GM13977 (cell line): ENCODE data around the gene CXXC4.

Experiments used
- DNase-seq: peaks from one replicate; pipeline ENCODE4 v3.0.0; 2012; ENCODE audit warnings: low spot score
- in situ Hi-C: fragments of 300-500 bp; cut with MboI; formaldehyde crosslinking; loops from one replicate; pipeline ENCODE4 v1.12.0; 2022; ENCODE audit warnings: low sequenced_read_pairs, low pct_unique_long_range_greater_than_20kb, mixed read lengths, inconsistent platforms; ENCODE audit not compliant: unreplicated experiment
- TF ChIP-seq, protein P1 (sequence below): IDR thresholded peaks from 2 replicates; pipeline ENCODE4 v1.5.1; 2012; ENCODE audit warnings: mild to moderate bottlenecking, control low read depth; ENCODE audit not compliant: insufficient read depth; ENCODE audit errors: extremely low read depth, missing control alignments

Gene CXXC4

DNA sequence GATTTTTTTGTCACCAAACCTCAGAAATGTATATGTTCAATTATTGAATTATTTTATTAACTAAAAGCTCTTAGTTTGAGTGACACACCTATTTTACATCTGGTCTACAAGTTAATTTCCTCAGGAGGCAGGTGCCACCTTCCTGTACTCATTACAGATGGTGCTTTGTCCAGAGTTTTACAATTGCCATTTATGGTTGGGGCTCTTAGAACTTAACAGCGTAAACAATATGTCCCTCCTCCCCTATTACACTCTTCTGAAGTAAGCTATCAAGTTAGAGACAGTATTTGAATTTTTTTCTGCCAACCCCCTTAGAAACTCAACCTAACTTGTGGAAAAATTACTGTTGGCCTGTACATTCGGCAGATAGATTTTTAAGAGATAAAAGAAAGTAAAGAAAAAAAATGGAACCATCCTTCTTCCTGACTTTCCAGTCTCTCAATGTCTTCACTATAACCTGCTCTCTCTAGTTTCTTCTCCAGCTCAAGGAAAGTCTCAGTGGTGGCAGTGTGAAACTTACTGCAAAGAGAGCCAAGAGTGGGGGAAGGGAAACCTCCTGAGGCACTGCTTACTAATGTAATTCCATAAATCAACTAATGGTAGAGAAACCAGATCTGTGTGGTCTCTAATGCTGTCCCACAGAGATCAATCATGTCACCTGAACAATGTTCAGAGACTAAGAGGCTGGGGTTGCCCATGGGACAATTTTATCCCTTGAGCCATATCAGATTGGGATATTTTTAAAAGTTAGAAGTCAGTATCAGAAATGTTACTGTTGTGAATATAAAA, 7.8 kb downstream of the CXXC4 start:
- TF ChIP-seq, protein P1, sequence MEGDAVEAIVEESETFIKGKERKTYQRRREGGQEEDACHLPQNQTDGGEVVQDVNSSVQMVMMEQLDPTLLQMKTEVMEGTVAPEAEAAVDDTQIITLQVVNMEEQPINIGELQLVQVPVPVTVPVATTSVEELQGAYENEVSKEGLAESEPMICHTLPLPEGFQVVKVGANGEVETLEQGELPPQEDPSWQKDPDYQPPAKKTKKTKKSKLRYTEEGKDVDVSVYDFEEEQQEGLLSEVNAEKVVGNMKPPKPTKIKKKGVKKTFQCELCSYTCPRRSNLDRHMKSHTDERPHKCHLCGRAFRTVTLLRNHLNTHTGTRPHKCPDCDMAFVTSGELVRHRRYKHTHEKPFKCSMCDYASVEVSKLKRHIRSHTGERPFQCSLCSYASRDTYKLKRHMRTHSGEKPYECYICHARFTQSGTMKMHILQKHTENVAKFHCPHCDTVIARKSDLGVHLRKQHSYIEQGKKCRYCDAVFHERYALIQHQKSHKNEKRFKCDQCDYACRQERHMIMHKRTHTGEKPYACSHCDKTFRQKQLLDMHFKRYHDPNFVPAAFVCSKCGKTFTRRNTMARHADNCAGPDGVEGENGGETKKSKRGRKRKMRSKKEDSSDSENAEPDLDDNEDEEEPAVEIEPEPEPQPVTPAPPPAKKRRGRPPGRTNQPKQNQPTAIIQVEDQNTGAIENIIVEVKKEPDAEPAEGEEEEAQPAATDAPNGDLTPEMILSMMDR: no peak
- no peak for DNase-seq
- in situ Hi-C loops: no loop called here

DNA sequence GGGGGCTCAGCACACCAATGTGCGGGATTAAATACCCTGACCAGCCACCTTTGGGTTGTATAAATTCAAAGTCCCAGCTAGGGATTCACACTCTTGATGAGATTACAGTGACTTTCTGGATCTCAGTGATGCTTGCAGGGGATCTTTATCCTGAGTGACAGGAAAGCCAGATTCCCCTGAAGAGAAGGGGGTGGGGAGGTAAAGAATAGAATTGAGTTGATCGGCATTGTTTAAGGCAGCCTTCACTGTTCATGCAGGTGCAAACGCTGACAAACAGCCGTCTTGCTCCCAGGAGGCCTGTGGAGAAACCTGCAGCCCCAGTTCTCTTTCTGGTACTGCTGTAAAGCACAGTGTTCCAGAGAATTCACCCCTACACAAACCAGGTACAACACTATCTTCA, 19.0 kb downstream of the CXXC4 start:
- in situ Hi-C loops: no loop called here
- TF ChIP-seq, protein P1: no peak
- DNase-seq: no peak

DNA sequence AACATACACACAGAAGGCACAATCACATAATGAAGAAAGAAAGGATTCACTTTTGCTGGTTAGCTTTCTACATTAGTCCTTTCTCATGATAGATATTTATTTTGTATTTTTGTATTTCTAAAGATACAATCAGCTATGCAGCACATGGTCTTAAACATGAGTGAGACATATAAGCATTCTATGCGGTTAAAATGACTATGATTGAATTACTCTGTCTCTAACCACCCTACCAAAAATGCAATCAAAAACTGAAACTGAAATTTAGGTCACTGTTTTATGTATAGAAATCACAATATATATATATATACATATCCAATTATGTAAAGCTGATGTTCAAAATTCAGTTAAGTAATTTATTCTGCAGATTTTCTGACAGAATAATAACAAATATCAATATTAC, 21.9 kb downstream of the CXXC4 start:
- no peak for DNase-seq
- TF ChIP-seq, protein P1: no peak
- in situ Hi-C loops: no loop called here

DNA sequence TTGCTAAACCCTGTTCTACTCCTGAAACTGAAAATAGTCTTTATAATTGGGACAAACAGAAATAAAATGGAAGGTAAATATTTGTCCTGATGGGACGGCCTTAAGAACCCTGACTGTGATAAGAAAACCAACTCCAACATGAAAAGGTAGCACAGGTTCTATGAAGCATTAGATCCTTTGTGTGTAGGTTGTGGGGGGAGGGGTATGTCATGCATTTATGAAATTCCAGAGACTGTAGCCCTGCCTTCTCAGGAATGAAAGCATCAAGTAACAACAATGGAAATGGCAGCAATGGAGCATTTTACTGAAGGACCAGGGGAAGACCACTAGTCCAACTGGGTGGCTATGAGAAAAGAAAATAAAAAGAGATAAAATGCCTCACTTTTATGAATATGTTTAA, 23.9 kb downstream of the CXXC4 start:
- TF ChIP-seq, protein P1: no peak
- DNase-seq: no peak
- in situ Hi-C loops: no loop called here

DNA sequence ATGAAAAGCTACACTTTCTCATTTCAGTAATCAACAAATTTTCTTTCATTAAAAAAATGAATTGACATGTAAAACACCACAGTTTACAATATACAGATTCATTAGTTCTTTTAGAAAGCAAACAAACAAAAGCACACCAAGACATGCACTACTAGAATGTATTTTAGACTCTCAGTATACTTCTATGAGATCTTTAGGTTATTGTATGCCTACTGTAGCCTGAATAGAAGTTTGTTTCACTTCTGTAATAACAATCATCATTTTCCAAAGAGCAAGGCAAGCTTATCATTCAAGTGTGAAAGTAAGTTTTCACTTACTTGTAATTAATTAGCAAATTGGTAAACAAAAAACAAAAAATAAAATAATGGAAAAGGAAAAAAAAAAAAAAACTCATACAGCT, 24.9 kb downstream of the CXXC4 start:
- in situ Hi-C loops: no loop called here
- TF ChIP-seq, protein P1: no peak
- no peak for DNase-seq

DNA sequence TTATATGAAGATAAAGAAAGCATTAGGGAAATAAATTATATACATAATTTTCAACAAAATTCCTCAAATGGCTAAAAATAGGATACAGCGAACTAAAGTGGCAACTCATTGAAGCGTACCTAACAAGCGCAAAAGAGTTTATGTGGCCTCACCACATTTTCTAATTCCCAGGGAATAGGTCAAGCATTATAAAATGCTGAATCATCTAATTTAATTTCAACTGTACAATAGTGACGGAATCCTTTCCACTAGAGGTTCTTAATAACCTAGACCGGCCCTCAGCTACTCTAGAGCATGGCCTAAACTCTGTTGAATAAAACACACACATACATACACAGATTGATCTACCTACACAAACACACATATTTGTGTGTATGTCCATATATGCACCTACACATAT, 29.1 kb downstream of the CXXC4 start:
- DNase-seq: no peak
- TF ChIP-seq, protein P1: no peak
- in situ Hi-C loops: no loop called here
